GM19240 (cell line): ENCODE data around the gene NPAT.
"Not testable (repeated sequence)": the region's sequence is repeated elsewhere in the genome, so short reads cannot be mapped to it uniquely, and the experiment has no call there.

ENCODE experiments used
- DNase-seq: peaks from one replicate; pipeline ENCODE4 v3.0.0; 2011; ENCODE audit warnings: low spot score; ENCODE audit not compliant: insufficient read length

Gene NPAT

DNA sequence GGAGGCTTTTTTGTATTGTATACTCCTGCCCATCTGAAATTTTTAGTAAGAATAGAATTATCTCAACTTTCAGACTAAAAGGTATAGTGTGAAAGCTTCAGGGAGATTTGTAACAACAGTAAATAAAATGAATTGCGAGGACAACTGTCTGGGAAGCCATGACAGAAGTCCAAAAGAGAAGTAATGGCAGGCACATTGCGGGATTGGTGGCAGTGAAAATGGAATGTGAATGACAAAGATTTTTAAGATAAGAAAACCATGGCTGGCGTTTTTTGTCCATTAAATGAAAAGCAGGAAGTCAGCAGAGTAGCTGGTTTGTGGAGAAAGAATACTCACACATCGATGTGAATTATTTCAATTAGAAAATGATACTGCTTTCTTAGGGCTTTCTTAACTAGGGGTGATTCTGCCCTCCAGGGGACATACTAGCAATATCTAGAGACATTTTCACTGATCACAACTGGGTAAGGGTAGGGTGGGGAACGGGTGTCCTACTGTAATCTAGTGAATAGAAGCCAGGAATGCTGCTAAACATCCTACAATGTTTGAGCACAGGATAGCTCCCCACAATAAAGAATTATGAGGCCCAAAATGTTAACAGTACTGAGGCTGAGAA, 1.6 kb downstream of the NPAT start:
- DNase-seq: no peak

DNA sequence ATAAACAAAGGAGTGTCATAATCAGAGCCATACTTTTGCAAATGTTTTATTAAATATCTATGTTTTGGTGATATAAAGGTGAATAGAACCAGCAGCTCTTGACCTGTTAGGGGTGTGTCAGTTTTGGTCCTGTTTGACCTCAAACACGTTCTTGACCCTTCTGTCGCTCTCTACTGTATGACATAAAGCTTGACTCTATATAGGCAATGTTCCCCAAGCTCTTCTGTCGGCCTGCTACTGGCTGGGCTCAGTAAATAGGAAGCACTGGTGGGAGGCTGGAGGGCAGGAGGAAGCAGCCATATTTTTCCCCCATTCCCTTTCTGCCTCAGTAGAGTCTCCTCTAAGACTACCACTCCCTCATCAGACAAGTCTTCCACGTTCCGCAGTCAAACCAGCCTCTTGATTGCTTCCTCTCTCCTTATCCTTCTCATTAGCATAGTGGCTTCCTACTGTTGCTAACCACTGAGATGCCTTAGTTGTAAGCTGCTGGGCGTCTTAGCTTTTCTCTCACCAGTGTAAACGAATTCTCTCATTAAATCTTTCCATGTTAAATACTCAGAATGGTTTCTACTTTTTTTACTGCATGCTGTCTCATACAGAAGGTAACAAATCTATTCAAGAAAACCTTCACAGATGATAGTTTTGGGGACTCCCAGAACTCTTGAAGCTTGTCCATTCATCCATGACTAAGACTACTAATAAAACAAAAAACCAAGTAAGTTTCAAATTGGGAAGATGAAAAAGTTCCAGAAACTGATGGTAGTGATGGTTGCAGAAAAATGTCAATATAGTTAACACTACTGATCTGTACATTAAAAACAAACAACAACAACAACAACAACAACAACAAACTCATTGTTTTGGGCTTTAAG, 3.3 kb downstream of the NPAT start:
- no peak for DNase-seq

DNA sequence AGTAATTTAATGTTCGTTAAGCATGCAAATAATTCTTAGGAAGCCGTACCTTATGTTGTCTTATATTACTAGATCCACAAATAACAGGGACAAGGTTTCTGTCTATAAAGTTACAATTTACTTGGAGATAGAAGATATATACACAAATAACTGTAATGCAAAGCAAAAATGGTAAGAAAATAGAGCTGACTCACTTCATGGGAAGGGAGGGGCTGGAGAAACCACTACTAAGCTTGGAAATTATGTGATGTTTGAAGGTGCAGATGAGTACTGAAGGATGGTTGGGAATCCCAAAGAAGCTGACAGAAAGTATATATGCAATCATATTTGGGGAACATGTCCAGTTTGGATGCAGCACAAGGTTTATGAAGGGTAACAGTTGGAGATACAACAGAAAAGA, 4.0 kb downstream of the NPAT start:
- no peak for DNase-seq

DNA sequence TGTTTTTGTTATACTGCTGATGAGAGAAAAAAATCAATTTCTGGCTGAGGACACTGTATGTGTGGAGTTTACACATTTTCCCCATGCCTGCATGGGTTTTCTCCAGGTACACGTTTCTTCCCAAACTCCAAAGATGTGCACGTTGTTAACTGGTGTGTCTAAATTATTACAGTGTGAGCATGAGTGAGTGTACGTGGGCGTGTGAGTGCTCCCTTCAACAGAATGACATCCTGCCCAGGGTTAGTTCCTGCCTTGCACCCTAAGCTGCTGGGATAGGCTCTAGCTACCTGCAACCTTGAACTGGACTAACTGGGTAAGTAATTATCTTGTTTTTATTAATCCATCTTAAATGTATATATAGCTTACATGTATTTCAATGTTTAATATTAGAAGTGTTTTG, 5.5 kb downstream of the NPAT start:
- no peak for DNase-seq

GRCh38 chr11:108213784-108214183, 8.7 kb downstream of the NPAT start:
- no peak for DNase-seq

DNA sequence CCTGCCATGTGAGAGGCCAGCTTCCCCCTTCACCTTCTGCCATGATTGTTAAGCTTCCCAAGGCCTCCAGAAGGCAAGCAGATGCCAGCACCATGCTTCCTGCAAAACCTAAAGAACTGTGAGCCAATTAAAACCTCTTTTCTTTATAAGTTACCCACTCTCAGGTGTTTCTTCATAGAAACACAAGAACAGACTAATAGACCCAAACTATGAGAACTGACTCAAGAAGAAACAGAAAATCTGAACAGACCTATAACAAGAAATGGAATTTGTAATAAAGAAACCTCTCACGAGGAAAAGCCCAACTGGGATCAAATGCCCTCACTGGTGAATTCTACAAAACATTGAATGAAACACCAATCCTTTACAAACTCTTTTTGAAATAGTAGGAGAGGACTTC, 12.0 kb downstream of the NPAT start:
- DNase-seq: no peak

- no peak for DNase-seq
Measured at GRCh38 chr11:108207683-108208060, 14.8 kb downstream of the NPAT start.

DNA sequence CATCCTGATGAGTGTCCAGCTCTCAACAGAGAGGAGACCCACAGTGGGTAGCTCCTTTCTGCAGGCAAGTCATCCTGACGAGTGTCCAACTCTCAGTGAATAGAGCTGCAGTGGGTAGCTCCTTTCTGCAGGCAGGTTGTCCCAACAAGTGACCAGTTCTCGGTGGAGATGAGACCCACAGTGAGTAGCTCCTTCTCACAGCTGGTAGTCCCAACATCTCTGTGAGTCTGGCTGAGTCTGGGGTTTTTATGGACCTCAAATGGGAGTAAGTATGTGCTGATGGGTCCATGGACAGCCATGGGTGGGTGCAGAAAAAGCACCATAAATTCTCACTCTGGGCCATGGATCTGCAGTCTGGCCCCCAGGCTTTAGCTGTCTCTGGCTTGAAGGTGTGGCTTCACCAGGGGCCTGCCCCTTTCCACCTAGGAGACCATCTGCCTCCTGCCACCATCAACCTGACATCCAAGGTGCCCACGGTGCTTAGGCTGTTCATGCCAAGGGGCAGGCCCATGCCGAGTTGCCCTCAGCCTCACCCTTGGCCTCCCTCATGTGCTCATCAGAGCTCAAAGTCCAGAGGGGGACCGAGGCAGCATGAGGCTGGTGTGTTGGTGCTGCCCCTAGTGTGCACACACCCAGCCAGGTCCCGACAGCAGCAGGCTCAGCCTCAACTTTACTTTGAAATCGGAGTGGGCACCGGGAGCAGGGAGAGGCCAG, 15.3 kb downstream of the NPAT start:
- DNase-seq: no peak

- DNase-seq: no peak
Measured at GRCh38 chr11:108206171-108206570, 16.3 kb downstream of the NPAT start.

- DNase-seq: no peak
Measured at GRCh38 chr11:108204929-108205499, 17.4 kb downstream of the NPAT start.

GRCh38 chr11:108204376-108204775, 18.1 kb downstream of the NPAT start:
- no peak for DNase-seq

DNA sequence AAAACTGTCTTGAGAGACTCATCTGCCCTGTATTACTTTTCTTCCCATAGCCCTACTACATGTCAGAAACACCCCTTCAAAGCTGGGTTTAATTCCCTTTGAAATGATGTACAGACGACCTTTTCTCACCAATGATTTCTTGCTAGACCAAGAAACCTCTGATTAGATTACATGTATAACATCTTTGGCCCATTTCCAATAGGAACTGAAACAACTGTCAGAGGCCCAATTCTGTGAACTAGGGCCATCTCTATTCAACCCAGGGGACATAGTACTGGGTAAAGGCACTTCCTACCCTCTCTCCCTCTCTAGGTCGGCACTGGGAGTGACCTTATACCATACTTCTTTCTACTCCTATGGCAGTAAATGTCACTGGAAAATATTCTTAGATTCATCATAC, 19.4 kb downstream of the NPAT start:
- no peak for DNase-seq

GRCh38 chr11:108199446-108200321, 22.8 kb downstream of the NPAT start:
- no peak for DNase-seq

GRCh38 chr11:108198833-108199232, 23.6 kb downstream of the NPAT start:
- DNase-seq: no peak

- DNase-seq: no peak
Measured at GRCh38 chr11:108197351-108197750, 25.1 kb downstream of the NPAT start.

DNA sequence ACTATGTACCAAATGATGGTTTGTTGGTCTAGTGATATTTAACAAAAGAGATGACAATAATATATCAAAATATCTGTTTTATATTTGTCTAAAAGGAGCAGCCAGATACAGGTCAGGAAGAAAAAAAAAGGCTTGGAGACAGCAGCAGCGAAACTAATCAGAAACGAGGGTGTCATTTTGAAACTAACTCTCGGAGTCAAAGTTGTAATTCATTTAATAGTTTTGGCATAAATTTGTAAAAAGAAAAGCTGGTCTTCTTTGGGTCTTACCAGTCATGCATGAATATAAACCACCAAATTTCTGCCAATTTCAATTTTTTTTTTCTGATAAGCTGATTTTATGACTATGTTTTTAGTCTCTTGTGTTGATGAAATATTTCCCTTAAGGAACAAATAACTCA, 25.5 kb downstream of the NPAT start:
- no peak for DNase-seq

DNA sequence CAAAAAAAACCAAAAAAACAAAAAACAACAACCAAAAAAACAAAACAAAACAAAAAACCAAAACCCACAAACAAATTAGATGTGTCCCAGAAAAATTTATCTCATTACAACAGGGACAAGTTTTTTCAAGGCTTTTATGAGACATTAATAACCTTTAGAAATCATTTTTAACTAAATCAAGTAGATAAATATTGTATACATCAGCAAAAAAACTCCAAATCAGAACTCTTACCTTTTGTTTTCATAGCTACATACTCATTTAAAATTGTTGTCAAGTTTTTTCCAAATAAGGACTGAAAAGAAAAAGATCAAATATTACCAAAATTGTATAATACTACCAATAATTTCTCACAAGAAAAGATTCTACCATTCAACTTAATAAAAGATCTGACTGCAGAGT, 28.7 kb downstream of the NPAT start:
- DNase-seq: no peak

- DNase-seq: no peak
Measured at GRCh38 chr11:108177570-108177969, 44.9 kb downstream of the NPAT start.

DNA sequence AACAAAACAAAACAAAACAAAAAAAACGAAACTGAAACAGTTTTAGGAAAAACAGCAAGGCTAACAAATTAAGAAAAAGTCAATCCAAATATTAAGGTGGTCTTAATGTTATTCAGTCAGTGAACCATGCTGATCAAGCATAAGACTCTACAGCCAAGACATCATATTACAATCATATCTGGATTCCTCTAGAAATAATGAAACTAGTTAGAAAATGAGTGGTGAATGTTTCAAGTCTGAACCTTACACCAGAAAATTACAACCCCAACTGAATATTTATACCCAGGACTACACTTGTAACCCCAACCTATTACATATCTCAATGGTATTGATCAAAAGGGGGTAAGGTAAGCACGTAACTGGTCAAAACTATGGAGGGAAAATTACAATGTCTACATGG, 52.3 kb downstream of the NPAT start:
- no peak for DNase-seq

GRCh38 chr11:108167624-108168023, 54.8 kb downstream of the NPAT start:
- no peak for DNase-seq

DNA sequence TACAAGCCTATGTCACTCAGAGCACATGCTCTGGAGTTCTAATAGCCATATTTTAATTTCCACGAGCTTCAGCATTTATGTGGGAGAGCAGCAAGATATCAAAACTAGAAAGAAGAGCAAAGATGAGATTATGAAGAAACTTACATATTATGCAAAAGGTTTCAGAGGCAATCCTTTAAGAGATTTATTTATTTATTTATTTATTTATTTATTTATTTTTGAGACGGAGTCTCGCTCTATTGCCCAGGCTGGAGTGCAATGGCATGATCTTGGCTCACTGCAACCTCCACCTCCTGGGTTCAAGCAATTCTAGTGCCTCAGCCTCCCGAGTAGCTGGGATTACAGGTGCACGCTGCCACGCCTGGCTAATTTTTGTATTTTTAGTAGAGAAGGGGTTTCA, 59.6 kb downstream of the NPAT start:
- DNase-seq: not testable (repeated sequence)
